Stimulated activated naive CD8-positive, alpha-beta T cell treated with anti-CD3 and anti-CD28 coated beads, Interleukin-15, amount 100 ng/mL, for 72 hours (primary cell): ENCODE results near the gene TMEM221.
A peak's percentile ranks its signal among the peaks of the same experiment; 100 is the strongest.

Source experiments
- ATAC-seq: fragments of 150-1000 bp; cut with Tn5 transposase; 2 replicates; pipeline ENCODE4 v1.10.0; 2021; ENCODE audit warnings: mild to moderate bottlenecking, moderate library complexity
- DNase-seq, 2 donors: peaks; one replicate each; pipeline ENCODE4 v3.0.0; 2021 to 2022
- H3K27ac Mint-ChIP-seq, 2 donors: one replicate each; pipeline ENCODE4 v1.8.0; 2022; ENCODE audit warnings: mild to moderate bottlenecking in 2 of 2, mixed read lengths in 2 of 2, moderate library complexity in 2 of 2
- H3K27me3 Mint-ChIP-seq: one replicate; pipeline ENCODE4 v1.8.0; 2022; ENCODE audit warnings: mixed read lengths
- H3K4me1 Mint-ChIP-seq: one replicate; pipeline ENCODE4 v1.8.0; 2022; ENCODE audit warnings: mild to moderate bottlenecking, mixed read lengths
- H3K4me3 Mint-ChIP-seq, 2 donors: one replicate each; pipeline ENCODE4 v1.8.0; 2022; ENCODE audit warnings: mild to moderate bottlenecking in 2 of 2, mixed read lengths in 2 of 2, moderate library complexity in 1 of 2
- H3K9me3 Mint-ChIP-seq, 2 donors: one replicate each; pipeline ENCODE4 v1.8.0; 2022; ENCODE audit warnings: mixed read lengths in 2 of 2

The TMEM221 gene

DNA sequence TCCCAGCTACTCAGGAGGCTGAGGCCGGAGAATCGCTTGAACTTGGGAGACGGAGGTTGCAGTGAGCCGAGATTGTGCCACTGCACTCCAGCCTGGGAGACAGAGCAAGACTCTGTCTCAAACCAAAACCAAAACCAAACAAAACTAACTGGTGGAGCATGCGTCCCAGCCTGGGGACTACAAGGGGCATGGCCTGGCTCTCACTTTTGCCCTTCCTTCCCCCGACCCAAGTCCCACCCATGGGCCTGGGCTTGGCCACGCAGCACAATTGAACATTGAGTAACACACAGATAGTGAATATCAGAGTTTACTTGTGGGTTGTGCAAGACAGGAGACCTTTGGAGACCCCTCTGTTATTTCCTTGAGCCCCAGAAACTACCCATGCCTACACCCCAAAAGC is 13.2 kb downstream of the TMEM221 start:
- Mint-ChIP-seq H3K27ac (no peak overlapping the region), H3K9me3 (no peaks in the 10 kb centered on the region), H3K4me3 (no peak overlapping the region), H3K27me3 (no peaks in the 10 kb centered on the region), H3K4me1 (no peaks in the 10 kb centered on the region)
- ATAC-seq (no peak), DNase-seq (no peak)

DNA sequence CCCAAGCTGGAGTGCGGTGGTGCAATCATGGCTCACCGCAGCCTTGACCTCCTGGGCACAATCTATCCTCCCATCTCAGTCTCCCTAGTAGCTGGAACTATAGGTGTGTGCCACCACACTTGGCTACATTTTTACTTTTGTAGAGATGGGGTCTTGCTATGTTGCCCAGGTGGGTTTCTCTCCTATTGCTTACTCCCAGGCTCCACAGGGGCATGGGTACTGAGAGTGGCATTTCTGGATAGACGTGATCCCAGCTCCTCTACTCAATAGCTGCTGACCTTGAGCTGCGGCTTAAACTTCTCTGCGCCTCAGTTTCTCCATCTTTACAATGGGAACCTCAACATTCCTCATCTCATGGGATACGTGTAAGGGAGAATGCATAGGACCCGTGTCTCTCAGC is 17.1 kb downstream of the TMEM221 start:
- H3K9me3 Mint-ChIP-seq, result no peaks in the 10 kb centered on the region
- DNase-seq, result no peak
- no peak overlapping the region for H3K4me3 Mint-ChIP-seq
- no peaks in the 10 kb centered on the region for H3K27me3 Mint-ChIP-seq
- no peak for ATAC-seq
- H3K27ac Mint-ChIP-seq, result no peak overlapping the region
- H3K4me1 Mint-ChIP-seq, result no peaks in the 10 kb centered on the region

DNA sequence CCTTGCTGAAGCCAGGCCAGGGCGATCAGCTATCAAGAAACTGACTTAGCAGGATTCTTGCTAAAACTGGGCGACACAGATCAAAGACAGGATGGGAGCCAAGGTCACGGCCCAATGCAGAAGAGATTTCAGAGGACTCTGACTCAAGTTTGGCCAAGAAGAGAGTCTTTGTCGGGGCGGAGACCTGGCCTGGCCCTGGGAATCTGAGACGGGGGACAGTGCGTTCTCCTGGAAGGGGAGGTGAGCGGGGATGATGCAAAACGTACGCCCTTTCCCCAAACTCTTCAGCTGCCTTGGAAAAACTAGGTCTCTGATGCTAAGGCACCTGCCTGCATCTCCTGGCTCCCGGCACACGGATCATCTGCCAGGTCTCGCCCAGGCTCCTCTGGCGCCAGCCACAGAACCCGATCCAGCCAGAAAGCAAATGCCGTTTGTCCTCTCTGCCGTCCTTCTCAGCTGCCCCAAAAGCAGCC is 18.8 kb downstream of the TMEM221 start:
- no peak overlapping the region for H3K27ac Mint-ChIP-seq
- no peak for ATAC-seq

DNA sequence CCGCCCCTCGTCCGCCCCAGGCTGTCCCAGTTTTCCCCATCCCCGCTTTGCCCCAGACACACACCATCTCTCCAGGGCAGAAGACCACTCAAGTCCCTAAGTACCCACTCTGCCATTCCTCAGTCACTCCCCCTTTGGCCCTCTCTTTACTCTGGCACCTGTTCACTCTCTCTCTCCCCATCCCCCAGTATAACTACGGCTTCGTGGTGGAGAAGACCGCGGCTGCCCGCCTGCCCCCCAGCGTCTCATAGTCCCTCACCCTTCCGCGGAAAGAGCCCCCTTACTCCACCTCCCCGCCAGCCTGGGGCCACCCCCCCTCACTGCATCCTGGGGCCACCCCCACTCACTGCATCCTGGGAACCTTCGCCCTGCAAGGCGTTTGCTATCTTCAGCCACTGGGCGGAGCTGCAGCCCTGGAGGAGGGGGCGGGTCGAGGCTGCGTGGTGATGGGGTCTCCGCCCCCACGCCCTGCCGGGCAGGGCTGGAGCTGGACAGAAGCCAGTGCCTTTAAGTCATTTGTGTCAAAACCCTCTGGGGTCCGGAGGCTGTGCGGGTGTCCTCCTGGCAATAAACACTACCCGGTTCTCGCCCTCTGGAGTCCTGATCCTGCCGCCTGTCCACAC is 23.6 kb downstream of the TMEM221 start:
- peak overlapping the region in 1 of 2 donors; percentile 68 for H3K27ac Mint-ChIP-seq
- ATAC-seq (peak; percentile 48), DNase-seq (peak in 1 of 2 donors; percentile 28)
- H3K4me1 Mint-ChIP-seq, result peaks cover 28% of the 10 kb centered on the region
- no peaks in the 10 kb centered on the region for H3K9me3 Mint-ChIP-seq
- no peaks in the 10 kb centered on the region for H3K27me3 Mint-ChIP-seq
- H3K4me3 Mint-ChIP-seq, result peak overlapping the region in 1 of 2 donors; percentile 37

More for the DNA sequence above, 18.8 kb downstream of the TMEM221 start:
- DNase-seq, result no peak
- peaks cover 8% of the 10 kb centered on the region for H3K4me1 Mint-ChIP-seq
- H3K4me3 Mint-ChIP-seq, result no peak overlapping the region
- H3K9me3 Mint-ChIP-seq, result no peaks in the 10 kb centered on the region
- no peaks in the 10 kb centered on the region for H3K27me3 Mint-ChIP-seq

DNA sequence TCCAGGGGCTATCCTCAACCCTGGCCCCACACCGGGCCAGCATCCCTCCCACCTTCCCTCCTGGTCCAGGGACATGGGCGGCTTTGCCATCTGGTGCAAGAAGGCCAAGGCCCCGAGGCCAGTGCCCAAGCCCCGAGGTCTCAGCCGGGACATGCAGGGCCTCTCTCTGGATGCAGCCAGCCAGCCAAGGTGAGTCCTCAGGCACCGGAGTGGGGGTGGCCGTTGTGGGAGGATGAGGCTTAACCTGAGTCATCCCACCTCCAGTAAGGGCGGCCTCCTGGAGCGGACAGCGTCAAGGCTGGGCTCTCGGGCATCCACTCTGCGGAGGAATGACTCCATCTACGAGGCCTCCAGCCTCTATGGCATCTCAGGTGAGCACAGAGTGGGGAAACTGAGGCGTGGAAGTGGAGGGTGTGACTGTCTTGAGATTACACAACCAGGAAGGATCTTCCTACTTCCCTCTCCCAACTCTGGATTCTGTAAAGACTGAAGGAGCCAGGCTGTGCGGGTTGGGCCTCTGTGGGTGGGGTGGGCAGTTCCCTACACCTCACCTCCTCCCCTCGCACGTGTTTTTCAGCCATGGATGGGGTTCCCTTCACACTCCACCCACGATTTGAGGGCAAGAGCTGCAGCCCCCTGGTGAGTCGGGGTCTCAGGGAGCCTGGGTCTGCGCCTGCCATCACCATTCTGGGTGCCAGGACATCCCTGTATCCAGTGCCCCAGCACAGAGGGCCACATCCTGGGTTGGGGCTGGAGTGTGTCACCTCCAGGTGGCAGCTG is 24.8 kb downstream of the TMEM221 start:
- no peak overlapping the region for H3K27ac Mint-ChIP-seq
- H3K4me3 Mint-ChIP-seq, result no peak overlapping the region
- H3K27me3 Mint-ChIP-seq, result no peaks in the 10 kb centered on the region
- H3K4me1 Mint-ChIP-seq, result peaks cover 39% of the 10 kb centered on the region
- no peaks in the 10 kb centered on the region for H3K9me3 Mint-ChIP-seq
- no peak for ATAC-seq
- no peak for DNase-seq

DNA sequence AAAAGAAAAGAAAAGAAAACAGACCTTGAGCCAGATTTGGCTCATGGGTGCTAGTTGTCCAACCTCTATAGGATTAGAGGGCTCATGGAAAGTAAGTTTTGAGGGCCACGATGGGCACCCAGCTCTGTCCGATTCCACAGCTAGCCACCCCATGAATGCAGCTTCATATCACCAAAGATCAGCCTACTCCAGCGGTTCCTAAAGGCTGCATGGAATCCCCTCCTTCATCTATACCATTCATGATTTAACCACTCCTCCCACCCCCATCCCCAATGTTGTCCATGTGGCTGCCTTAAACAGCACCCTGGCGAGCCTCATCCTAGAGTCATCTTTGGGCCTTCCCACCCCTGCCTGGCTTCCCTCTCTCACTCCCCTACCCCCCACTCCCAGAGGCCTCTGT is 26.5 kb downstream of the TMEM221 start:
- H3K27me3 Mint-ChIP-seq, result no peaks in the 10 kb centered on the region

DNA sequence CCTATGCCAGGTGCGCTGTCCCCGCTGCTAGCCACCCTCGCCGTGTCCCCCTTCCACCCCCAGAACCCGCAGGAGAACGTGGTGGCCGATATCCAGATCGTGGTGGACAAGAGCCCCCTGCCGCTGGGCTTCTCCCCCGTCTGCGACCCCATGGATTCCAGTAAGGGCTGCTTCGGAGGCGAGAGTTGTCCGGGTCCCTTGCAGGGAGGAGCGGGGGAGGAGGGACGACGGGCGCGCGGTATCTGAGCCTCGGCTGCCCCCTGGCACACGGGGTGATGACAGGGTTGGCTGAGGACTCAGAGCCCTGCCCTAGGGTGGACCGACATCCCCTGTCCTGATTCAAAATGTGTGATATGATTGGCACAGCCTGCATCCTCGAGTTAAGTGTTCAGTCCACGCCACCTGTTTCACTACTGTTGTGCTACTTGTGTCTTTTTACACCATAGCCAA is 28.0 kb downstream of the TMEM221 start:
- Mint-ChIP-seq H3K27me3 (no peaks in the 10 kb centered on the region), H3K9me3 (no peaks in the 10 kb centered on the region), H3K4me1 (peaks cover 40% of the 10 kb centered on the region), H3K4me3 (peak overlapping the region; percentile 96 to 97), H3K27ac (peak overlapping the region; percentile 5 to 83)
- DNase-seq (peak in 1 of 2 donors; percentile 44), ATAC-seq (peak; percentile 46)

More for the DNA sequence above, 26.5 kb downstream of the TMEM221 start:
- DNase-seq (no peak), ATAC-seq (no peak)
- H3K4me1 Mint-ChIP-seq, result peaks cover 40% of the 10 kb centered on the region
- H3K4me3 Mint-ChIP-seq, result no peak overlapping the region
- H3K27ac Mint-ChIP-seq, result no peak overlapping the region
- H3K9me3 Mint-ChIP-seq, result no peaks in the 10 kb centered on the region

DNA sequence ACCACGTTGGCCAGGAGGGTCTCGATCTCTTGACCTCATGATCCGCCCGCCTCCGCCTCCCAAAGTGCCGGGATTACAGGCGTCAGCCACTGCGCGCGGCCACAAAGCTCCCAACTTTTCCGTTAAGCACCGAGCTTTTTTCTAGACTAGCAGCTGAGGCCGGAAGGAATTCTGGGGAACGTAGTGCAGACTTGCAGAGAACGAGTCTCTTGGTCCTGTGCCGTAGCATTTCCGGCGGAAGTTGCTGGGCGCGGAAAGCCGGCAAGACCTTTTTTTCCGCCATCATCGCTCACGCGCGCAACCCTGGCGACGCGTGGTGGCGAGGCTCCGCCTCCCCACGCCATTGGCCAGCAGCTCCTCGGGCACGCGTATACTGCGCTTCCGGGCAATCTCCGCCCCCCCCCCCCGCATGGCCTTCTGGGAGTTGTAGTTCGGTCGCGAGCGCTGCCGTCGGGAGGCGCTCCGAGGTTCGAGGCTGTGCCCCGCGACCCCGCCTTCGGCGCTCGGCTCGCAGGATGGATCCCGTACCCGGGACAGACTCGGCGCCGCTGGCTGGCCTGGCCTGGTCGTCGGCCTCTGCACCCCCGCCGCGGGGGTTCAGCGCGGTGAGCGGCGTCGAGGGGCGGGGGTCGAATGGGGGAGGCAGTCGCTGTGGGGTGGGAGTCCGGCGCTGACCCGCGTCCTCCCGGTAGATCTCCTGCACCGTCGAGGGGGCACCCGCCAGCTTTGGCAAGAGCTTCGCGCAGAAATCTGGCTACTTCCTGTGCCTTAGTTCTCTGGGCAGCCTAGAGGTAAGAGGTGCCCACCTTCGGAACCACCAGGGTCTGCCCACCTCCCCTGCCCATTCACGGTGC is 28.6 kb downstream of the TMEM221 start, which contains the start of gene MVB12A:
Gene MVB12A, plus strand, starts transcription at position 427 of the 854 bp plus-strand sequence. Its CDS starts 89 bp downstream, at position 516.
- Mint-ChIP-seq H3K9me3 (no peaks in the 10 kb centered on the region), H3K4me3 (peak within 1 kb of the TSS; percentile 96 to 97), H3K4me1 (peaks cover 34% of the 10 kb centered on the region), H3K27ac (peak within 1 kb of the TSS; percentile 74 to 97), H3K27me3 (no peaks in the 10 kb centered on the region)
- peak; percentile 91 to 96 for DNase-seq
- ATAC-seq, result peak; percentile 95

DNA sequence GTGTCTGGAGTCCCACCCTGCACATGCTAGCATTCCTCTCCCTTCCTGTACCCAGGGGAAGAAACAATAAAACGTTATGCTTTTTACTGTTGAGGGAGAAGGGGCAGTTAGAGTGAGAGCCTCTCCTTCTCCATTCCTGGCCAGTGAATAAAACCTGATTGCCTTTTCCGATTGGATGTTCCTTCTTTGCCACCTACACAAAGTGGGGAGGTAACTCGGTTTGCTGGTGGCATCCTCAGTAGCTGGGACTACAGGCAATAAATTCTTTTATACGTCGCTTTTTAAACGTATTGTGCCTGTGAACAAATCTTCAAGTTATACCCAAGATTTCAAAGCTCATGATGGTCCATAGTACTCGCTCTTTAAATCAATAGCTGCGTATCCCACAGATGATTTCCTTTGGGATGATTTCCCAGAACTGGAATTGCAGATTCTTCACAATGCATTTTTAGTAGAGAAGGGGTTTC is 29.3 kb downstream of the TMEM221 start:
- H3K4me3 Mint-ChIP-seq, result peak overlapping the region; percentile 96 to 97
- DNase-seq (no peak), ATAC-seq (no peak)
- peaks cover 28% of the 10 kb centered on the region for H3K4me1 Mint-ChIP-seq
- no peaks in the 10 kb centered on the region for H3K9me3 Mint-ChIP-seq
- peak overlapping the region; percentile 74 to 97 for H3K27ac Mint-ChIP-seq
- H3K27me3 Mint-ChIP-seq, result no peaks in the 10 kb centered on the region

DNA sequence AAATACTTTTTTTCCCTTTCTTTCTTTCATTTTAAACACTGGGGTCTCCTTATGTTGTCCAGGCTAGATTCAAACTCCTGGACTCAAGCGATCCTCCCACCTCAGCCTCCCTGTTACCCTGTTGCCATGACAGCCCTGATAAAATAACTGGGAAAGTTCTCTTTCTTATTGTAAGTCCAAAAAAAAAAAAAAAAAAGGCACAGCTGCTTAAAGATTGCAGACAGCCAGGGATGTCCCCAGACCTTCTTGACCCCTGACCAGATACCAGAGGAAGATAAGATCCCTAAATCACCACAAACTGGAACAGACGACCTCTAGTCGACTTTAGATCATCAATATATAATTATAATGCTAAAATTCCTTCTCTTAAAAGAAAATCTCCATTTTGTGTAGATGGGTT is 29.8 kb downstream of the TMEM221 start:
- Mint-ChIP-seq H3K27me3 (no peaks in the 10 kb centered on the region), H3K4me3 (peak overlapping the region; percentile 96 to 97), H3K27ac (peak overlapping the region in 1 of 2 donors; percentile 72), H3K9me3 (no peaks in the 10 kb centered on the region), H3K4me1 (peaks cover 23% of the 10 kb centered on the region)
- ATAC-seq (no peak), DNase-seq (no peak)

DNA sequence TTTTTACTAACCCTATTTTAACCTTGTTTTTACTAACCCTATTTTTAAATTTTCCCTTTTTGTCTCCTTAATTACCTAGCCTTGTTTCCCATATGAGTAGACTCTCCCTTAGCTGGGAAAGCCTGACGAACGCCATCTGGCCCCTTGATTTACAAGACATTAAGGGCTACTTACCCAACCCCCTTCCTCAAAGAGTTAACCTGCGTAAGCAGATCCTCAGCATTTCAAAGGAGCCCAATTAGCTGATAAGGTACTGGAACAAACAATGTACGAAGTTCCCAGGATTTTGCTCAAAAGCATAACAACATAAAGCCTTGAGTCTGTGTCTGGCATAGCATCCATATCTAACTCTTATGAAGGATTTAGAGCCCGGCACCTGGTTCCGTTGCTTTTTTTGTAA is 33.3 kb downstream of the TMEM221 start:
- DNase-seq (no peak), ATAC-seq (no peak)
- H3K9me3 Mint-ChIP-seq, result no peaks in the 10 kb centered on the region
- H3K4me1 Mint-ChIP-seq, result peaks cover 29% of the 10 kb centered on the region
- peak overlapping the region in 1 of 2 donors; percentile 63 for H3K27ac Mint-ChIP-seq
- H3K27me3 Mint-ChIP-seq, result no peaks in the 10 kb centered on the region
- no peak overlapping the region for H3K4me3 Mint-ChIP-seq

DNA sequence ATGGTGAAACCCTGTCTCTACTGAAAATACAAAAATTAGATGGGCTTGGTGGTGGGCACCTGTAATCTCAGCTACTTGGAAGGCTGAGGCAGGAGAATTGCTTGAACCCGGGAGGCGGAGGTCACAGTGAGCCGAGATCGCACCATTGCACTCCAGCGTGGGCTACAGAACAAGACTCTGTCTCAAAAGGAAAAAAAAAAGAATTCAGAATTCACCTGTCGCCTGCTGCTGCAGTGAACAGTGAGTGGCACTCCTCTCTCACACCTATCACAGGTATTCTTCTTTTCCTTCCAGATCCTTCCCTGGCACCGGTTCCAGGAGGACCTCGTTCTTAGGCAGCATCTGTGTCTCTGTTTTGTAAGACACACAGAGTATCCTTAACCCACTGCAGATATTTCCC is 34.4 kb downstream of the TMEM221 start:
- H3K27ac Mint-ChIP-seq, result no peak overlapping the region
- H3K9me3 Mint-ChIP-seq, result no peaks in the 10 kb centered on the region

DNA sequence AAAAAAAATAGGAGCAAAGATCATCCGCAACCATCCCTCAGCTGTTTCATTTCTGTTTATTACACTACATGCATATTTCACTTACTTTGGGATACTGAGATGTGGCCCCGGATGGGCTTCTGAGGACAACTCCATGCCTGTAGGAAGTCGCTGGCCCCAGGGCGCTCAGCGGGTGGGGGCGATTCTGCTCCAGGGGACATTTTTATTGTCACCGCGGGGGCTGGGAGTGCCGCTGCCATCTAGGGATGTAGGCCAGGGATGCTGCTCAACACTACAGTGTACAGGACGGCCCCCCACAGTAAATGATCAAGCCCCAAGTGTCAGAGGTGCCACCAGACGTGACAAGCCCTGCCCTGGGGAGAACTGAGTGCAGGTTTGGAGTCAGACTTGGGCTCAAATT is 36.7 kb downstream of the TMEM221 start:
- no peak for ATAC-seq
- Mint-ChIP-seq H3K27ac (no peak overlapping the region), H3K4me3 (no peak overlapping the region)

More for the DNA sequence above, 34.4 kb downstream of the TMEM221 start:
- ATAC-seq (no peak), DNase-seq (no peak)
- Mint-ChIP-seq H3K4me3 (no peak overlapping the region), H3K4me1 (peaks cover 23% of the 10 kb centered on the region), H3K27me3 (no peaks in the 10 kb centered on the region)

DNA sequence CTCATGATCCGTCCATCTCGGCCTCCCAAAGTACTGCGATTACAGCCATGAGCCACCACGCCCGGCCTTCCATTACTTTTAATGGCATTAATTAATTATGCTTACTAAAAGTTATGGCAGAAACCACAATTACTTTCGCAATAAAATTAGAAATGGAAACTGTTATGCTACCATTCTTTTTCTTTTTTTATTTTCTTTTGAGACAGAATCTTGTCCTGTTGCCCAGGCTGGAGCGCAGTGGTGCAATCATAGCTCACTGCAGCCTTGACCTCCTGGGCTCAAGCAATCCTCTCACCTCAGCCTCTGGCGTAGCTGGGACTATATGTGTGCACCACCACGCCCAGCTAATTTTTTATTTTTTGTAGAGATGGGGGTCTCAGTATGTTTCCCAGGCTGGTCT is 38.5 kb downstream of the TMEM221 start:
- ATAC-seq, result no peak
- no peaks in the 10 kb centered on the region for H3K9me3 Mint-ChIP-seq
- H3K27me3 Mint-ChIP-seq, result no peaks in the 10 kb centered on the region
- peak overlapping the region in 1 of 2 donors; percentile 33 for H3K27ac Mint-ChIP-seq
- no peak overlapping the region for H3K4me3 Mint-ChIP-seq
- peaks cover 40% of the 10 kb centered on the region for H3K4me1 Mint-ChIP-seq
- no peak for DNase-seq

More for the DNA sequence above, 36.7 kb downstream of the TMEM221 start:
- no peak for DNase-seq
- H3K27me3 Mint-ChIP-seq, result no peaks in the 10 kb centered on the region
- no peaks in the 10 kb centered on the region for H3K9me3 Mint-ChIP-seq
- H3K4me1 Mint-ChIP-seq, result peaks cover 28% of the 10 kb centered on the region

DNA sequence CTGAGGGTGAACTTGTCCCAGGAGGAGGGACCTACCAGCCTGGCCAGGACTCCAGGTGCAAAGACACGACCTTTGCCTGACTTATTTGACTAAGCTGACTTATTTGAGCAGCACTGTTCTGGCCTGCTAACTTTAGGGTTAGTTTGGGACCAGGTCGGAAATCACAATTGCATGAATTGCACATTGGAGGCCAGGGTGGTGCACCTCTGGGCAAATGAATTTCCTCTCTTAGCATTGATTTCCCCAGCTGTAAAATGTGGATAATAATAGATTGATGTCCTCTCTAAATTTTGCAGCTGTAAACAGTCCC is 41.6 kb downstream of the TMEM221 start:
- DNase-seq (no peak), ATAC-seq (no peak)
- H3K9me3 Mint-ChIP-seq, result no peaks in the 10 kb centered on the region
- H3K4me3 Mint-ChIP-seq, result peak overlapping the region; percentile 87 to 92
- H3K4me1 Mint-ChIP-seq, result peaks cover 50% of the 10 kb centered on the region
- H3K27ac Mint-ChIP-seq, result peak overlapping the region; percentile 55 to 98
- no peaks in the 10 kb centered on the region for H3K27me3 Mint-ChIP-seq
